TTC549 (cell line): ENCODE measurements around the gene KRTAP21-1.
"Not testable (repeated sequence)": the region's sequence is repeated elsewhere in the genome, so short reads cannot be mapped to it uniquely, and the experiment has no call there.

Source experiments
- FAIRE-seq: peaks from 2 replicates; lab custom pipeline; 2012; peaks lifted over from hg19 to GRCh38; lab: Jason Lieb, UNC

The KRTAP21-1 gene

DNA sequence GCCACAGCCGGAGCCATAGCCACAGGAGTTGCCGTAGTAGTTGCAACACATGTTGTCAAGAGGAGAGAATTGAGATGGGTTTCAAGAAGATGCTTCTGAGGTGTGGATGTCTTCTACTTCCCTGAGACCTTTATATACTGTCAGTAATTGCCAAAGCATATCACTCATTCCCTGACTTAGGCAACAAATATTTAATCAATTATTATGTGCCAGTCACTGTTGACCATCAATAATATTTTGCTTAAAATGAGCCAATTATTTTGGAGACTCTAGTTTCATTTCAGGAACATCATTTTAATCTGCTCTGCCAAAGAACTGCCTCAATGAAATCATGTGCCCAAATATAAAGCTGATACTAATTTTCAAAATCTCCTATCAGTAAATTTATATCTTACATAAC, at the start of gene KRTAP21-1:
Gene KRTAP21-1, minus strand, starts transcription at position 101 of the 400 bp plus-strand sequence. Its CDS starts 50 bp downstream, at position 51.
- not testable (repeated sequence) for FAIRE-seq

DNA sequence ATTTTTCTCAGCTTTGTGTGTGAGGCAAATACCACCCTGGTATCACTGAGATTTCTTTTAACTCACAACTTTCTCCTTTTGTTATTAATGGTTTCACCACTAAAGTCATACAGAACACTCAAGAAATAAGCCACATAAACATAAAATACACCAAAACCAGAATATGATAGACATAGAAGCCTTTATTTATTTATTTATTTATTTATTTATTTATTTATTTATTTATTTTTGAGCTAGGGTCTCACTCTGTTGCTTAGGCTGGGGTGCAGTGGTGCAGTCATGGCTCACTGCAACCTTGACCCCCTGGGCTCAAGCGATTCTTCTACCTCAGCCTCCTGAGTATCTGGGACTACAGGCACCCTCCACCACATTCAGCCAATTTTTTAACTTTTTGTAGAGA, 45.4 kb upstream of the KRTAP21-1 start:
- FAIRE-seq: no peak

GRCh38 chr21:30793581-30794314, 38.5 kb upstream of the KRTAP21-1 start:
- FAIRE-seq: no peak

- no peak for FAIRE-seq
Observed at GRCh38 chr21:30779249-30779648, 24.0 kb upstream of the KRTAP21-1 start.

DNA sequence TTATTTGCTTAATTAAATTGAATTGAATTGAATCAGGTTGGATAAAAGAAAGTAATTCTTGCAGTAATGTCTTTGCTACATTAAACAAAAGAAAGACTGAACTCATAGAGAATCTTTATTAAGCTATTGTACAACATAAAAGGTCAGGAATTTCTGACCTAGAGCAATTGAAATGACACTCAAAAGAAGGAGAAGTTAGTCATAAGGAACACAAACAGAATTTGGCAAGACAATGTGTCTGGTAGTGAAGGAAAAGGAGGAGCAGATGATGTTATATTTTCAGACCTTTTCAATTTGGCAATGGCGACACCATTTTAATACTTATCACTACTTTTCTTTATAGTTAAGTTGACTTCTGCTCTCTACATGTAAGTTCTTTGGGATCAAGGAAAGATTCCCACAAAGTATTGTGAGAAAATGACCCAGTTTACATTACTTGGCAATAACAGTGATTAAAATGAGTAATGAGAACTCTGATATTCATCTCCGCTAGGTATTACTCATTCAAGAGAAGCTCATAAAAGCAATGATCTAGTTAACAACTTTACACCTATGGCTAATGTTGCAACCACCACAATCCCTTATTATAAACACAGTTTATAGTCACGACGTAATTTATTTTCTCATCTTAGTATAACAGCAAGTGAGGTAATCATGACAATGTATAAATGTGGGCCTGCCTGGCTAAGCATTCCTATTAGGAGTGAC, 14.7 kb upstream of the KRTAP21-1 start:
- no peak for FAIRE-seq

GRCh38 chr21:30760776-30761175, 5.5 kb upstream of the KRTAP21-1 start:
- no peak for FAIRE-seq

- FAIRE-seq: no peak
Observed at GRCh38 chr21:30758306-30758705, 3.1 kb upstream of the KRTAP21-1 start.

DNA sequence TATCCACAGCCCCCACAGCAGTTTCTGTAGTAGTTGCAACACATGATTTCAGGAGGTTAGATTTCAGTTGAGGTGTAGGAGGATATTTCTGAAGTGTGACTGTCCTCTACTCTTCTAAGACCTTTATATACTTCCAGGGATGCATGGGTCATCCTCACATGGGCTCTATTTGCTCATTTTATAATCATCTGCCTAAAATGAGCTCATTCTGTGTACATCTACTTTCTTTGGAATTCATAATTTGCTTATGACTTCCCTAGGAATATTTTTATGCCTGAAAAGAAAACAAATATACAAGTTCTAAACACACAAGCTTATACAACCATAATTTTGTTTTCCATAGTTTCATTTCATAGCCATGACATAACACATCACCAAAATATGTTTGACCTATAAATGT, 8.1 kb downstream of the KRTAP21-1 start, which contains the start of gene KRTAP21-2:
Gene KRTAP21-2, minus strand, starts transcription at position 101 of the 400 bp plus-strand sequence. Its CDS starts 57 bp downstream, at position 44.
- no peak for FAIRE-seq

DNA sequence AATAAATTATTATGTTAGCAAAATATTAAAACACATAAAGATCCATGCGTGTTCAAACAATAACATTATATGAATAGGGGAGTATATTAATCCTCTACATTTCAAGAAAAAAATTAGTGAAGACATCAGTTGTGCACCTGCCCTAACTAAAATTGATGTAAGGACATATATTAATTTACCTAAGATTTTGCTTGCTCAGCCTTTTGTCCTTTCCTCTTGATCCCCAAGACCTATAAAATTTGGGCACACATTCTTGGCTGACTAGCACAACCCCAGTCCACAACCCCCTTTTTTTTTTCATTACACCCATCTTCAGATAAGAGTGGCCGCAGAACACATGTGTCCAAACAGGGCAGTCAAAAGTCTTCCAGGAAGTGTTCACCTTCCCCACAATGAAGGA, 14.8 kb downstream of the KRTAP21-1 start:
- FAIRE-seq: no peak

- FAIRE-seq: no peak
Observed at GRCh38 chr21:30733026-30733425, 22.2 kb downstream of the KRTAP21-1 start.

GRCh38 chr21:30726726-30727125, 28.5 kb downstream of the KRTAP21-1 start:
- FAIRE-seq: no peak

- no peak for FAIRE-seq
Observed at GRCh38 chr21:30719401-30719800, 35.8 kb downstream of the KRTAP21-1 start.

DNA sequence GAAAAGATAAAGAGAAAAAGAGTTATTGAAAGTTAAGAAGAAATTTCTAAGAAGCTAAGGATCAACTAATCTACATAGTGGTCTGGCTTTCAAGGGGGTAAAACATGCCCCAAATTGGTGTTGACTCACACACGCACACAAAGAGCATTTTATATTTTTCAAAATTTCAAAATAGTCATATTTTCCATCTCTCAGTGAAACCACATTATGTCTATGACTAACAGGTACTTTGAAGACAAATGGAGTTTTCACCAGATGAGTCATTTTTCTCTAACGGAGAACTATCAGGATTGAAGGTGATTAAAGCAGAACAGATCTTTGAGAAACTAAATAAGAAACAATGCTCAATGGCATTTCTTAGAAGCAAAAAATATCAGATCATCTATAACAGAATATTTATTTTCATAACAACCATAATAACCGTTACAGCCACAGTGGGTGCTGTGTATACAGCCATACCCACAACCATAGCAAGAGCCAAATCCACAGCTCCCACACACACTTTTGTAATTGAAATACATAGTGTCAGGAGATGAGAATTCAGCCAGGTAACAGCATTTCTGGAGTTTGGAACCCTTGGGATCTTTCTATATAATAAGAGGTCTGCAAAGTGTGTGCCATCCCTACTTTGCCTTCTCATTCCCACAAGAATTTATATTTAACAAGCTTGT, 36.9 kb downstream of the KRTAP21-1 start, which contains the start of gene KRTAP21-3:
Gene KRTAP21-3, minus strand, starts transcription at position 539 of the 671 bp plus-strand sequence. Its CDS starts 18 bp downstream, at position 521.
- FAIRE-seq: no peak

DNA sequence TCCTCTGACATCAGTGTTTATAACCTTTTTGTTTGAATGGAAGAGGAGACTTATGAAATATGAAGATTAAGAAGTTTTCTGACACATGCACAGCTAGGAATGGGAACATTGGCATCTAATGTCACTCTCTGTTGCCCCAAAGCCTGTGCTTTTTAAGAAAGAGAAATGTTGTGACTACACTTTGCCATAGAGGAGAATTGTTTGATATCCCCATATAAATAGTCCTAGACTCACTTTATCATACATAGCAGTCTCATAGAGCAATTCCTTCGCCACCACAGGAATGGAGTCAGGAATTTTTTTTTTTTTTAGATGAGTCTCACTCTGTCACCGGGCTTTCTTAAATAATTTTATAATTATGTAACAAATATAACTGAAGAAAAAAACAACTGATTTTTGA, 38.1 kb downstream of the KRTAP21-1 start:
- FAIRE-seq: no peak

DNA sequence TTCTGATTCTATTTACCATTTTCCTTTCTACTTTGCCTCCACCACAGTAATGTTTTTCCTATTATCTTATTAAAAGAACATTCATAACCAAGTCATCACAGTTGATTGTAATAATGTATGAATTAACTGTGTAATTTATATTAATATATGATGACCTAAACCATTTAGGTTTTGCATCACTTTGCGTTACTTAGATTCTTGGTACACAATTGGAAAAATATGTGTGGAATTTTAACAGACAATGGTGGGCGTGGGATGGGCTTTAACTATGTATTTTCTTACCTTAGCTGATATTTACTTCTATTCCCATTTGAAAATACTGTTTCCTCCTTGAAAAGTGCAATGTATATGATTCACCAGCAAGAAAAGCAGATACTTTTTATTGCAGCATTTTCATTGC, 40.3 kb downstream of the KRTAP21-1 start:
- FAIRE-seq: no peak

- FAIRE-seq: no peak
Observed at GRCh38 chr21:30714456-30714855, 40.8 kb downstream of the KRTAP21-1 start.

DNA sequence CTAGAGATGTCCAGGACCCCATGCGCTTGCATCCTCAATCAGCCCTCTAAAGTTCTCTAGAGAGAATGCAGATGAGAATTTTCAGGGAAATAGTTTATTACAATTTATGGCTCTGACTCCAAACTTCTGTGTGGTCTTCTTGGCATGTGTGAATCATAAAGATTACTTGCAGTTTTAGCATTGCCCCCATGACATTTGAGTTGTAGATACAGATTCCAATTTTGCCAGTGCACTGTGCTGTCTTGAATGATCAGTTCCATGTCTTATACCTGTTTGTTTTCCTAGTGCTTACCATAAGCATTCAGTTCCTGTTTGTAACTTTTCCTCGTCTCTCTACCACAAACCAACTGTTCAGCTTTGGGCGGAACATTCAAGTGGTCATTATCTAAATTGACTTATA, 41.5 kb downstream of the KRTAP21-1 start:
- FAIRE-seq: no peak

GRCh38 chr21:30710499-30710898, 44.7 kb downstream of the KRTAP21-1 start:
- no peak for FAIRE-seq

DNA sequence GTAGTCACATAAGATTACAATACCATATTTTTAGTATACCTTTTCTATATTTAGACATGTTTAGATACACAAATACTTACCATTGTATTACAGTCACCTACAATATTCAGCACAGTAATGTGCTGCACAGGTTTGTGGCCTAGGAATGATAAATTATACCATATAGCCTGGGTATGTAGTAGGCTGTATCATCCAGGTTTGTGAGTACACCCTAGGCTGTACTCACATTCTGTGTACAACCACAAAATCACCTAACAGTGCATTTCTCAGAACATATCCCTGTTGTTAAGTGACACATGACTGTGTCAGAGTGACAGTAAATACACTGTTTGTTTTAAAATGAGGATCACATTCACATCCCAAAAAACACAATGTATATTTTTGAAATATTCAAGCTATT, 47.8 kb downstream of the KRTAP21-1 start:
- FAIRE-seq: no peak
